ENCODE measurements around the gene UBE2I.

UBE2I gene

DNA sequence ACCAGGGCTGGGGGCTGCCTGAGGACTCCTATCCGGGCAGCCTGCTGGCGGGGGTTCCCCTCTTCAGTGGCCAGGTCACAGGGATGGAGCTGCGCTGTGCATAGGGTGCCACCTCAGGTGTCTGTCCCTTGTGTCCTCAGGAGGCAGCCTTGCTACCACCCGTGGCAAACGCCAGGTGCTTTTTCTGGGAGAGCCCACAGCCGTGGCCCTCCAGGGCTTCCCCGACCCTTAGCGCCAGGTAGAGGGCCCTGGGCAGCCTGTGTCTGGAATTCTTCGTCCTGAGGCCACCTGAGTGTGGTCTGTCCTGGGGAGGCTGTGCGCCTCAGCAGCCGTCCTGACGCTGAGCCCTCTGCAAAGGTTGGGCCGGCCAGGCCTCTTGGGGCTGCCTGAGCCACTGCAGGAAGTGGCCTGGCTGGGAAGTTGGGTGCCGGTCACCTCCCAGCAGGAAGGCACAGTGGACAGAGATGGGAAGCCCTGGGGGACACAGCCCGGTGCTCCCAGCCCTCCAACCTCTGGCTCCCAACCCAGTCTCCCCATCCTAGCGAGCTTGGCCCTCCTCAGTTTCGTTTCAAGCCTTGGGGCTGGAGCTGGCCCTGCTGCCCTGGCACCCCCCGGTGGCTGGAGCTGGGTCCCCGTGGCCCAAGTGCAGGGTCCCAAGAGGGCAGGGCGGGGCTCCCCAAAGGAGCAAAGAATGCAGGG, 16.4 kb downstream of the UBE2I start:
- H3K9me3 ChIP-seq (ENCODE audit: control insufficient read depth, insufficient read depth, low read depth, low read length), result no peaks in the 10 kb centered on the region
- CTCF ChIA-PET, result interaction anchor here (0.6 to 1.0 kb wide), 2 partner anchors 37 to 82 kb away, joined by 3 to 4 read pairs; no protein-coding TSS in a partner anchor
- no peak for TF ChIP-seq ZNF624 (tag by site-specific recombination; IDR thresholded peaks at IDR 0.05)
- TF ChIP-seq ZNF530 (tag by site-specific recombination; IDR thresholded peaks at IDR 0.05; ENCODE audit: low read depth), result no peak
- TF ChIP-seq ZSCAN23 (tag by site-specific recombination; IDR thresholded peaks at IDR 0.05), result no peak
- no peak for TF ChIP-seq HOXD13 (CRISPR knock-in tag; IDR thresholded peaks at IDR 0.05; ENCODE audit: borderline replicate concordance)
- H3K4me1 ChIP-seq (ENCODE audit: control insufficient read depth, insufficient read depth, low read length), result no peaks in the 10 kb centered on the region
- peaks cover 10 to 29% of the 10 kb centered on the region in 2 experiments; a peak in 2 of 3 replicates for H3K36me3 ChIP-seq (ENCODE audit: control insufficient read depth in 2 of 2, insufficient read depth in 1 of 2, low read length in 2 of 2)
- H3K27ac ChIP-seq (ENCODE audit: extremely low read depth, low read depth, low read length), result no peak overlapping the region
- H3K4me3 ChIP-seq (ENCODE audit: low read depth, low read length), result no peak overlapping the region
- POLR2A ChIA-PET, result interaction anchor here (0.6 to 1.8 kb wide), 7 partner anchors 9 to 564 kb away, joined by 3 to 7 read pairs (median 4); no protein-coding TSS in a partner anchor

- TF ChIP-seq KLF8 (tag by site-specific recombination; IDR thresholded peaks at IDR 0.05) (no peak), ZNF16 (tag by site-specific recombination; IDR thresholded peaks at IDR 0.05; ENCODE audit: low read depth) (no peak), ZNF23 (tag by site-specific recombination; IDR thresholded peaks at IDR 0.05; ENCODE audit: borderline replicate concordance) (no peak), REPIN1 (tag by site-specific recombination; IDR thresholded peaks at IDR 0.05; ENCODE audit: low read depth) (no peak), ZNF768 (tag by site-specific recombination; IDR thresholded peaks at IDR 0.05) (no peak), ZNF48 (tag by site-specific recombination; IDR thresholded peaks at IDR 0.05) (no peak), ZNF776 (tag by site-specific recombination; IDR thresholded peaks at IDR 0.05; ENCODE audit: borderline replicate concordance) (no peak), ZNF311 (tag by site-specific recombination; IDR thresholded peaks at IDR 0.05; ENCODE audit: borderline replicate concordance) (no peak), ZNF670 (tag by site-specific recombination; IDR thresholded peaks at IDR 0.05; ENCODE audit: low read depth) (no peak), ZBTB20 (tag by site-specific recombination; IDR thresholded peaks at IDR 0.05) (no peak), FEZF1 (tag by site-specific recombination; IDR thresholded peaks at IDR 0.05) (no peak), ZNF585B (tag by site-specific recombination; IDR thresholded peaks at IDR 0.05) (no peak), BCL11B (tag by site-specific recombination; IDR thresholded peaks at IDR 0.05; ENCODE audit: low read depth) (no peak), ZBTB8A (tag by site-specific recombination; IDR thresholded peaks at IDR 0.05) (no peak), SCRT1 (tag by site-specific recombination; IDR thresholded peaks at IDR 0.05; ENCODE audit: borderline replicate concordance) (no peak), ZBTB21 (tag by site-specific recombination; IDR thresholded peaks at IDR 0.05) (no peak)
- TF ChIP-seq, protein P1, sequence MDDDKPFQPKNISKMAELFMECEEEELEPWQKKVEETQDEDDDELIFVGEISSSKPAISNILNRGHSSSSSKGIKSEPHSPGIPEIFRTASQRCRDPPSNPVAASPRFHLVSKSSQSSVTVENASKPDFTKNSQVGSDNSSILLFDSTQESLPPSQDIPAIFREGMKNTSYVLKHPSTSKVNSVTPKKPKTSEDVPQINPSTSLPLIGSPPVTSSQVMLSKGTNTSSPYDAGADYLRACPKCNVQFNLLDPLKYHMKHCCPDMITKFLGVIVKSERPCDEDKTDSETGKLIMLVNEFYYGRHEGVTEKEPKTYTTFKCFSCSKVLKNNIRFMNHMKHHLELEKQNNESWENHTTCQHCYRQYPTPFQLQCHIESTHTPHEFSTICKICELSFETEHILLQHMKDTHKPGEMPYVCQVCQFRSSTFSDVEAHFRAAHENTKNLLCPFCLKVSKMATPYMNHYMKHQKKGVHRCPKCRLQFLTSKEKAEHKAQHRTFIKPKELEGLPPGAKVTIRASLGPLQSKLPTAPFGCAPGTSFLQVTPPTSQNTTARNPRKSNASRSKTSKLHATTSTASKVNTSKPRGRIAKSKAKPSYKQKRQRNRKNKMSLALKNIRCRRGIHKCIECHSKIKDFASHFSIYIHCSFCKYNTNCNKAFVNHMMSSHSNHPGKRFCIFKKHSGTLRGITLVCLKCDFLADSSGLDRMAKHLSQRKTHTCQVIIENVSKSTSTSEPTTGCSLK (tag by site-specific recombination; IDR thresholded peaks at IDR 0.05), result no peak
- Histone ChIP-seq H3K27ac (ENCODE audit: extremely low read depth, low read depth, low read length) (no peak overlapping the region), H3K9me3 (ENCODE audit: control insufficient read depth, insufficient read depth, low read depth, low read length) (no peaks in the 10 kb centered on the region), H3K4me1 (ENCODE audit: control insufficient read depth, insufficient read depth, low read length) (no peaks in the 10 kb centered on the region), H3K4me3 (ENCODE audit: low read depth, low read length) (no peak overlapping the region), H3K36me3 (ENCODE audit: control insufficient read depth in 2 of 2, insufficient read depth in 1 of 2, low read length in 2 of 2) (peaks cover 10 to 23% of the 10 kb centered on the region in 2 experiments; a peak in 2 of 3 replicates)
- POLR2A ChIA-PET, result interaction anchor here (0.6 to 1.8 kb wide), 6 partner anchors 9 to 563 kb away, joined by 3 to 7 read pairs (median 4); no protein-coding TSS in a partner anchor
- CTCF ChIA-PET, result interaction anchor here (0.6 kb wide), 1 partner anchor 82 kb away, joined by 3 read pairs; no protein-coding TSS in a partner anchor
These were observed 17.0 kb downstream of the UBE2I start for GRCh38 chr16:1326391-1326790.

All from HEK293 (cell line).